H1 (cell line): ENCODE data around the gene TRIM45. TPM values are rescaled to one million over a fixed set of nuclear protein-coding genes. Genes with fewer than 3 reads are reported as not detected.

Source experiments
- CTCF ChIA-PET: fragments of 300-600 bp; sonication (Branson Sonifier 250); formaldehyde crosslinking; loops from one replicate; lab custom pipeline; 2021; ENCODE audit not compliant: partially characterized antibody; lab: Charles Lee
- POLR2A ChIA-PET: fragments of 300-600 bp; sonication (Branson Sonifier 250); formaldehyde crosslinking; loops from one replicate; lab custom pipeline; 2021; ENCODE audit warnings: inconsistent platforms; ENCODE audit not compliant: partially characterized antibody; lab: Charles Lee
- DNase-seq, 2 experiments: peaks; one replicate each; pipeline versions ENCODE4 v3.0.0 to v3.0.0-alpha.2; 2010 to 2022; ENCODE audit warnings: low spot score in 2 of 2, low read depth in 1 of 2, mixed read lengths in 1 of 2
- FAIRE-seq: peaks from 2 replicates; lab custom pipeline; 2011; peaks lifted over from hg19 to GRCh38; lab: Jason Lieb, UNC
- H2AFZ ChIP-seq: 2 replicates; pipeline ENCODE4 v1.8.1; 2012; ENCODE audit warnings: low read length, inconsistent platforms
- H2AK5ac ChIP-seq: 2 replicates; pipeline ENCODE4 v1.6.1; 2013; ENCODE audit warnings: low read depth, low read length
- H2BK120ac ChIP-seq: replicated peaks from 2 replicates; pipeline ENCODE3; 2013; ENCODE audit warnings: low read depth, low read length, inconsistent platforms
- H2BK12ac ChIP-seq: 2 replicates; pipeline ENCODE4 v1.6.1; 2013; ENCODE audit warnings: low read depth, low read length
- H2BK15ac ChIP-seq: 2 replicates; pipeline ENCODE4 v1.6.1; 2013; ENCODE audit warnings: low read length
- H2BK20ac ChIP-seq: 2 replicates; pipeline ENCODE4 v1.6.1; 2013; ENCODE audit warnings: low read length
- H2BK5ac ChIP-seq: 2 replicates; pipeline ENCODE4 v1.6.1; 2013; ENCODE audit warnings: low read depth, low read length
- H3K14ac ChIP-seq: 2 replicates; pipeline ENCODE4 v1.6.1; 2013; ENCODE audit warnings: inconsistent platforms; ENCODE audit not compliant: insufficient read length
- H3K18ac ChIP-seq: 2 replicates; pipeline ENCODE4 v1.6.1; 2013; ENCODE audit warnings: low read length; ENCODE audit errors: extremely low read depth
- H3K23ac ChIP-seq: 2 replicates; pipeline ENCODE4 v1.6.1; 2013; ENCODE audit warnings: inconsistent platforms; ENCODE audit not compliant: insufficient read length
- H3K23me2 ChIP-seq: 2 replicates; pipeline ENCODE4 v1.6.1; 2013; ENCODE audit warnings: low read depth, low read length
- H3K27ac ChIP-seq: 2 replicates; pipeline ENCODE4 v1.6.1; 2011; ENCODE audit warnings: low read depth, low read length, inconsistent platforms
- H3K27me3 ChIP-seq, 4 experiments: replicated peaks in 1 of 4; 1 replicate in 1 of 4; 2 replicates in 3 of 4; pipeline versions ENCODE4 v1.6.1 to v1.8.1; 2011 to 2013; ENCODE audit warnings: low read length in 3 of 4, mild to moderate bottlenecking in 3 of 4, inconsistent platforms in 2 of 4, mixed read lengths in 2 of 4, moderate library complexity in 1 of 4; ENCODE audit not compliant: control insufficient read depth in 3 of 4, insufficient read depth in 3 of 4; ENCODE audit errors: extremely low read depth in 1 of 4
- H3K36me3 ChIP-seq, 4 experiments: 2 replicates each; pipeline versions ENCODE4 v1.6.1 to v1.8.1; 2011 to 2013; ENCODE audit warnings: mild to moderate bottlenecking in 4 of 4, low read length in 3 of 4, moderate library complexity in 2 of 4, control low read depth in 1 of 4, inconsistent platforms in 1 of 4; ENCODE audit not compliant: insufficient read depth in 4 of 4, control insufficient read depth in 2 of 4
- H3K4ac ChIP-seq: replicated peaks from 2 replicates; pipeline ENCODE3; 2013; ENCODE audit warnings: low read length, low read depth, mixed read lengths, inconsistent platforms; ENCODE audit not compliant: insufficient read length
- H3K4me1 ChIP-seq, 4 experiments: replicated peaks in 1 of 4; 1 replicate in 1 of 4; 2 replicates in 3 of 4; pipeline versions ENCODE4 v1.6.1 to v1.8.1; 2011 to 2013; ENCODE audit warnings: low read length in 3 of 4, inconsistent platforms in 2 of 4, mixed read lengths in 1 of 4; ENCODE audit not compliant: insufficient read depth in 4 of 4, control insufficient read depth in 3 of 4
- H3K4me2 ChIP-seq, 2 experiments: 2 replicates each; pipeline versions ENCODE4 v1.6.1 to v1.8.1; 2011 to 2013; ENCODE audit warnings: low read depth in 2 of 2, low read length in 2 of 2, control low read depth in 1 of 2, inconsistent platforms in 1 of 2, mild to moderate bottlenecking in 1 of 2; ENCODE audit not compliant: insufficient read depth in 1 of 2
- H3K4me3 ChIP-seq, 4 experiments: fragments of 200-600, 300-600 bp in 1 of 4; sonication (generic), shearing (Covaris generic), sonication (Bioruptor Twin) in 1 of 4; 2 replicates each; pipeline versions ENCODE4 v1.5.1 to v1.8.1; 2011 to 2016; ENCODE audit warnings: low read length in 4 of 4, low read depth in 3 of 4, control low read depth in 2 of 4, inconsistent platforms in 2 of 4, mild to moderate bottlenecking in 2 of 4, mixed read lengths in 1 of 4, moderate library complexity in 1 of 4; ENCODE audit not compliant: insufficient read depth in 2 of 4; ENCODE audit errors: extremely low read depth in 1 of 4
- H3K56ac ChIP-seq: replicated peaks from 2 replicates; pipeline ENCODE3; 2013; ENCODE audit warnings: low read depth, mild to moderate bottlenecking, mixed read lengths, low read length, inconsistent platforms; ENCODE audit not compliant: insufficient read length
- H3K79me1 ChIP-seq: 2 replicates; pipeline ENCODE4 v1.6.1; 2013; ENCODE audit warnings: low read depth, low read length, control low read depth
- H3K79me2 ChIP-seq, 2 experiments: 2 replicates each; pipeline versions ENCODE4 v1.6.1 to v1.8.1; 2012 to 2013; ENCODE audit warnings: low read length in 2 of 2, mild to moderate bottlenecking in 2 of 2, inconsistent platforms in 1 of 2; ENCODE audit not compliant: insufficient read depth in 2 of 2, control insufficient read depth in 1 of 2
- H3K9ac ChIP-seq, 4 experiments: replicated peaks in 1 of 4; 1 replicate in 1 of 4; 2 replicates in 3 of 4; pipeline versions ENCODE4 v1.6.1 to v1.8.1; 2011 to 2013; ENCODE audit warnings: low read depth in 3 of 4, low read length in 3 of 4, control low read depth in 2 of 4, mild to moderate bottlenecking in 2 of 4, moderate library complexity in 2 of 4, inconsistent platforms in 1 of 4; ENCODE audit errors: extremely low read depth in 1 of 4
- H3K9me3 ChIP-seq, 2 experiments: 2 replicates each; pipeline versions ENCODE4 v1.6.1 to v1.8.1; 2012 to 2013; ENCODE audit warnings: mild to moderate bottlenecking in 2 of 2, moderate library complexity in 2 of 2, control low read depth in 1 of 2, inconsistent platforms in 1 of 2, low read depth in 1 of 2, low read length in 1 of 2, mixed read lengths in 1 of 2; ENCODE audit not compliant: insufficient read depth in 2 of 2
- H4K20me1 ChIP-seq, 2 experiments: replicated peaks in 1 of 2; 2 replicates each; pipeline versions ENCODE3 to v1.8.1; 2011 to 2013; ENCODE audit warnings: inconsistent platforms in 2 of 2, low read length in 2 of 2, mild to moderate bottlenecking in 1 of 2; ENCODE audit not compliant: insufficient read depth in 2 of 2, control insufficient read depth in 1 of 2
- H4K5ac ChIP-seq: 2 replicates; pipeline ENCODE4 v1.6.1; 2013; ENCODE audit warnings: low read length, low read depth, mixed read lengths, inconsistent platforms; ENCODE audit not compliant: insufficient read length
- H4K8ac ChIP-seq: 2 replicates; pipeline ENCODE4 v1.8.0; 2013; ENCODE audit warnings: mild to moderate bottlenecking, moderate library complexity, low read length, inconsistent platforms; ENCODE audit not compliant: insufficient read depth; ENCODE audit errors: extremely low read depth
- H4K91ac ChIP-seq: replicated peaks from 2 replicates; pipeline ENCODE3; 2013; ENCODE audit warnings: low read length, mixed read lengths, inconsistent platforms; ENCODE audit not compliant: insufficient read length
- CTCF ChIP-seq, 3 experiments: IDR thresholded peaks; 1 replicate in 2 of 3; 2 replicates in 1 of 3; pipeline versions ENCODE4 v1.5.1 to v1.6.1; 2011; ENCODE audit warnings: low read length in 3 of 3, mild to moderate bottlenecking in 3 of 3, inconsistent platforms in 2 of 3, low read depth in 1 of 3, moderate library complexity in 1 of 3; ENCODE audit not compliant: insufficient read depth in 1 of 3; ENCODE audit errors: control extremely low read depth in 1 of 3
- RAD21 ChIP-seq, 2 experiments: IDR thresholded peaks in 1 of 2; conservative IDR thresholded peaks in 1 of 2; 2 replicates each; pipeline ENCODE4 v1.6.1; 2011; ENCODE audit warnings: low read depth in 2 of 2, low read length in 2 of 2, improper control_type of control experiment in 1 of 2, inconsistent platforms in 1 of 2, mild to moderate bottlenecking in 1 of 2, moderate library complexity in 1 of 2
- SRF ChIP-seq: IDR thresholded peaks from 2 replicates; pipeline ENCODE4 v1.6.1; 2011; ENCODE audit warnings: mild to moderate bottlenecking, low read depth, low read length, moderate library complexity
- WGBS, 2 experiments: shearing (Covaris generic) in 1 of 2; methylation state at CpG; one replicate each; pipeline versions ENCODE4 v1.1.6 to v1.1.7; 2013 to 2015; ENCODE audit warnings: low lambda C conversion rate in 2 of 2, mixed read lengths in 2 of 2, inconsistent platforms in 1 of 2, low coverage in 1 of 2, missing lambda C conversion rate in 1 of 2; ENCODE audit not compliant: insufficient replicate concordance in 2 of 2, insufficient coverage in 1 of 2, insufficient read length in 1 of 2; ENCODE audit errors: extremely low coverage in 1 of 2, missing lambda C conversion rate in 1 of 2; 5-methylcytosine and 5-hydroxymethylcytosine counted together
- polyA plus RNA-seq, 7 experiments: library from polyadenylated mRNA; depleted of rRNA in 3 of 7; stranded (reverse) in 5 of 7; unstranded in 2 of 7; fragments of >200 nt in 5 of 7; fragments of 200-250 nt in 2 of 7; gene quantifications; 1 replicate in 5 of 7; 2 replicates in 1 of 7; 4 replicates in 1 of 7; pipeline versions ENCODE4 v1.2.1 to v1.2.3, GENCODE V29; 2011 to 2013; ENCODE audit warnings: missing spikeins in 2 of 7, mixed read lengths in 2 of 7
- total RNA-seq: library from RNA; stranded (reverse); fragmentation: NEBNext Ultra II Directional; extraction: Animal tissue kit (Norgen Biotek cat#: 25700); gene quantifications from 2 replicates; pipeline ENCODE4 v1.2.1, GENCODE V29; 2021

TRIM45 gene
- total and polyA plus RNA-seq, 2 of the 8 experiments (the other 6 are each of a cell fraction or from before 2014, with no cell fraction given) = 13.7 to 16.7 TPM

- WGBS, 2 experiments = 83% methylated on average over 6 of the region's 6 CpGs; no CpG with 5 or more reads in 1 of the 2 experiments
- POLR2A ChIA-PET = interaction anchor here (0.7 to 1.9 kb wide), 6 partner anchors 12 to 34 kb away, joined by 3 to 10 read pairs (median 5); partner anchors contain the start of gene TTF2
These were observed 27.5 kb downstream of the TRIM45 start for GRCh38 chr1:117093870-117094621.

More at GRCh38 chr1:117093870-117094621, 27.5 kb downstream of the TRIM45 start:
- Histone ChIP-seq H2BK12ac (no peak overlapping the region), H3K27me3 (no peaks in the 10 kb centered on the region), H3K18ac (no peak overlapping the region), H3K14ac (no peak overlapping the region), H3K36me3 (peaks cover 43 to 91% (median 72%) of the 10 kb centered on the region in 4 experiments), H2AK5ac (no peak overlapping the region), H4K8ac (no peak overlapping the region; the same call in 1 of the 2 replicates), H4K5ac (no peak overlapping the region), H2BK15ac (no peak overlapping the region), H3K27ac (no peak overlapping the region), H4K91ac (no peak overlapping the region), H3K79me2 (no peaks in the 10 kb centered on the region), H3K4ac (no peak overlapping the region), H2BK120ac (no peak overlapping the region), H3K56ac (no peak overlapping the region), H3K4me1 (peaks cover 0 to 9% (median 2%) of the 10 kb centered on the region in 4 experiments; a peak in 2 of 7 replicates), H3K79me1 (no peaks in the 10 kb centered on the region), H2BK20ac (no peak overlapping the region), H3K4me2 (no peak overlapping the region), H2BK5ac (no peak overlapping the region; the same call in 1 of the 2 replicates), H3K23ac (no peak overlapping the region), H3K9me3 (no peaks in the 10 kb centered on the region), H3K4me3 (no peak overlapping the region), H2AFZ (no peak overlapping the region), H3K23me2 (no peaks in the 10 kb centered on the region), H4K20me1 (no peaks in the 10 kb centered on the region), H3K9ac (no peak overlapping the region; a peak in 1 of 7 replicates)
- CTCF ChIA-PET = interaction anchor here (0.6 to 7.5 kb wide), 26 partner anchors 8 to 728 kb away, joined by 3 to 52 read pairs (median 4); partner anchors contain the start of genes TRIM45 and TTF2
- no peak for DNase-seq
- FAIRE-seq = no peak
- TF ChIP-seq SRF (no peak), RAD21 (IDR thresholded peaks at IDR 0.05 in 1 of 2, conservative IDR thresholded peaks at IDR 0.05 in 1 of 2; ENCODE audit: low read depth in 2 of 2, low read length in 2 of 2) (peak; percentile 24 to 35; a peak in 2 of 4 replicates), CTCF (IDR thresholded peaks at IDR 0.05; ENCODE audit: control extremely low read depth in 1 of 3, insufficient read depth in 1 of 3, low read depth in 1 of 3, low read length in 3 of 3) (peak in 2 of 3 experiments; percentile 10 to 40; a peak in 2 of 4 replicates)
